Body of pancreas (tissue), 4 donors: ENCODE measurements around the gene LRRC1. TPM values are rescaled to one million over a fixed set of nuclear protein-coding genes. Genes with fewer than 3 reads are reported as not detected.

Source experiments
- ATAC-seq: fragments of 150-250 bp; one replicate; pipeline ENCODE4 v1.9.1; 2016
- DNase-seq, 4 donors: peaks; one replicate each; pipeline ENCODE4 v3.0.0-alpha.2; 2019
- H3K27ac ChIP-seq, 4 donors: fragments of 200-600 bp; sonication (generic); 1 replicate in 3 of 4; 2 replicates in 1 of 4; pipeline versions ENCODE4 v1.5.1 to v1.6.1; 2016 to 2019; ENCODE audit warnings: mild to moderate bottlenecking in 1 of 4, mixed read lengths in 1 of 4, moderate library complexity in 1 of 4
- H3K27me3 ChIP-seq, 2 donors: fragments of 200-600 bp; sonication (generic); one replicate each; pipeline ENCODE4 v1.6.0; 2016; ENCODE audit warnings: mild to moderate bottlenecking in 1 of 2
- H3K36me3 ChIP-seq, 2 donors: fragments of 200-600 bp; sonication (generic); replicated peaks in 1 of 2; 2 replicates each; pipeline ENCODE4 v1.5.1; 2016; ENCODE audit warnings: low read depth in 2 of 2; ENCODE audit not compliant: insufficient read depth in 1 of 2
- H3K4me1 ChIP-seq: fragments of 200-600 bp; sonication (generic); one replicate; pipeline ENCODE4 v1.6.0; 2016
- H3K4me3 ChIP-seq, 2 donors: fragments of 200-600 bp; sonication (generic); 1 replicate in 1 of 2; 2 replicates in 1 of 2; pipeline ENCODE4 v1.5.1; 2016 to 2019
- H3K9me3 ChIP-seq, 3 donors: fragments of 200-600 bp; sonication (generic); 1 replicate in 2 of 3; 2 replicates in 1 of 3; pipeline ENCODE4 v1.5.1; 2016
- CTCF ChIP-seq, 7 experiments: fragments of 450-650 bp in 4 of 7; fragments of 200-600 bp in 3 of 7; sonication (generic) in 3 of 7; IDR thresholded peaks; one replicate each; pipeline ENCODE4 v1.5.1; 2016 to 2019; ENCODE audit warnings: antibody characterized with exemption in 7 of 7
- POLR2A ChIP-seq, 3 donors: fragments of 450-650 bp; IDR thresholded peaks; one replicate each; pipeline ENCODE4 v1.6.1; 2016; ENCODE audit warnings: antibody characterized with exemption in 3 of 3, mild to moderate bottlenecking in 2 of 3
- WGBS, 2 donors: methylation state at CpG; one replicate each; pipeline ENCODE4 v1.1.5; 2017; 5-methylcytosine and 5-hydroxymethylcytosine counted together
- intact Hi-C: fragments of 100-400 bp; cut with DNase I; formaldehyde crosslinking; loops from one replicate; pipeline ENCODE4 v1.15.1; 2023
- total RNA-seq, 2 donors: library from RNA; depleted of rRNA; stranded (reverse); fragments of >200 nt; gene quantifications; one replicate each; pipeline ENCODE4 v1.1.0, GENCODE V29; 2016

Gene LRRC1
- total RNA-seq, 2 donors from 2014 or later = 13.2 to 17.1 TPM

- ATAC-seq (no peak), DNase-seq (no peak)
- intact Hi-C loops = no loop called here
- TF ChIP-seq POLR2A (IDR thresholded peaks at IDR 0.05) (no peak), CTCF (IDR thresholded peaks at IDR 0.05) (no peak)
- Histone ChIP-seq H3K36me3 (no peaks in the 10 kb centered on the region), H3K27me3 (no peaks in the 10 kb centered on the region), H3K4me3 (no peak overlapping the region), H3K9me3 (no peaks in the 10 kb centered on the region), H3K27ac (peak overlapping the region in 3 of 4 donors; percentile 73 to 91 (median 76)), H3K4me1 (peaks cover 28% of the 10 kb centered on the region)
- 21 to 24% methylated on average over 5 of the region's 5 CpGs for WGBS, 2 donors
Observed at GRCh38 chr6:53796791-53797190, 2.0 kb downstream of the LRRC1 start.

GRCh38 chr6:53797304-53797703 lies 2.5 kb downstream of the LRRC1 start:
- H3K4me1 ChIP-seq = peaks cover 23% of the 10 kb centered on the region
- DNase-seq (no peak), ATAC-seq (no peak)
- no peaks in the 10 kb centered on the region for H3K36me3 ChIP-seq
- intact Hi-C loops = no loop called here
- no peak for TF ChIP-seq POLR2A (IDR thresholded peaks at IDR 0.05)
- no peak for TF ChIP-seq CTCF (IDR thresholded peaks at IDR 0.05)
- no peaks in the 10 kb centered on the region for H3K9me3 ChIP-seq
- H3K4me3 ChIP-seq = no peak overlapping the region
- peak overlapping the region in 3 of 4 donors; percentile 73 to 91 (median 76) for H3K27ac ChIP-seq
- no peaks in the 10 kb centered on the region for H3K27me3 ChIP-seq
- WGBS, 2 donors = 88 to 92% methylated on average over 2 of the region's 2 CpGs

GRCh38 chr6:53799340-53799739 lies 4.5 kb downstream of the LRRC1 start:
- ATAC-seq (no peak), DNase-seq (no peak)
- 97 to 98% methylated on average over 3 of the region's 3 CpGs for WGBS, 2 donors
- peaks cover 25% of the 10 kb centered on the region for H3K4me1 ChIP-seq
- no peak for TF ChIP-seq CTCF (IDR thresholded peaks at IDR 0.05)
- TF ChIP-seq POLR2A (IDR thresholded peaks at IDR 0.05) = no peak
- no peak overlapping the region for H3K4me3 ChIP-seq
- no peak overlapping the region for H3K27ac ChIP-seq
- H3K27me3 ChIP-seq = no peaks in the 10 kb centered on the region
- H3K36me3 ChIP-seq = no peaks in the 10 kb centered on the region
- no peaks in the 10 kb centered on the region for H3K9me3 ChIP-seq
- intact Hi-C loops = no loop called here

GRCh38 chr6:53801022-53801421 lies 6.2 kb downstream of the LRRC1 start:
- WGBS, 2 donors = 100% methylated on average over 1 of the region's 1 CpG
- H3K4me3 ChIP-seq = no peak overlapping the region
- H3K9me3 ChIP-seq = no peaks in the 10 kb centered on the region
- H3K27ac ChIP-seq = no peak overlapping the region
- H3K27me3 ChIP-seq = no peaks in the 10 kb centered on the region
- H3K36me3 ChIP-seq = no peaks in the 10 kb centered on the region
- peaks cover 38% of the 10 kb centered on the region for H3K4me1 ChIP-seq
- no peak for DNase-seq
- no peak for ATAC-seq
- TF ChIP-seq CTCF (IDR thresholded peaks at IDR 0.05) (no peak), POLR2A (IDR thresholded peaks at IDR 0.05) (no peak)
- intact Hi-C loops = no loop called here

- TF ChIP-seq CTCF (IDR thresholded peaks at IDR 0.05) (no peak), POLR2A (IDR thresholded peaks at IDR 0.05) (no peak)
- H3K4me3 ChIP-seq = no peak overlapping the region
- H3K27me3 ChIP-seq = no peaks in the 10 kb centered on the region
- no peaks in the 10 kb centered on the region for H3K9me3 ChIP-seq
- DNase-seq = no peak
- ATAC-seq = no peak
- no peaks in the 10 kb centered on the region for H3K36me3 ChIP-seq
- intact Hi-C loops = no loop called here
- peaks cover 24% of the 10 kb centered on the region for H3K4me1 ChIP-seq
- no peak overlapping the region for H3K27ac ChIP-seq
Observed at GRCh38 chr6:53802582-53802981, 7.8 kb downstream of the LRRC1 start.
